Hepatocyte (in vitro differentiated cells): ENCODE measurements around the gene GMEB2.

Source experiments
- EZH2 ChIP-seq: fragments of 200-600 bp; sonication (generic); IDR thresholded peaks from 2 replicates; pipeline ENCODE4 v1.6.1; 2016; ENCODE audit warnings: antibody characterized with exemption, mild to moderate bottlenecking, borderline replicate concordance
- TF ChIP-seq, protein P1 (sequence below): fragments of 200-600 bp; sonication (generic); IDR thresholded peaks from 2 replicates; pipeline ENCODE4 v1.5.1; 2016; ENCODE audit warnings: antibody characterized with exemption, mild to moderate bottlenecking; ENCODE audit not compliant: poor library complexity

DNA sequence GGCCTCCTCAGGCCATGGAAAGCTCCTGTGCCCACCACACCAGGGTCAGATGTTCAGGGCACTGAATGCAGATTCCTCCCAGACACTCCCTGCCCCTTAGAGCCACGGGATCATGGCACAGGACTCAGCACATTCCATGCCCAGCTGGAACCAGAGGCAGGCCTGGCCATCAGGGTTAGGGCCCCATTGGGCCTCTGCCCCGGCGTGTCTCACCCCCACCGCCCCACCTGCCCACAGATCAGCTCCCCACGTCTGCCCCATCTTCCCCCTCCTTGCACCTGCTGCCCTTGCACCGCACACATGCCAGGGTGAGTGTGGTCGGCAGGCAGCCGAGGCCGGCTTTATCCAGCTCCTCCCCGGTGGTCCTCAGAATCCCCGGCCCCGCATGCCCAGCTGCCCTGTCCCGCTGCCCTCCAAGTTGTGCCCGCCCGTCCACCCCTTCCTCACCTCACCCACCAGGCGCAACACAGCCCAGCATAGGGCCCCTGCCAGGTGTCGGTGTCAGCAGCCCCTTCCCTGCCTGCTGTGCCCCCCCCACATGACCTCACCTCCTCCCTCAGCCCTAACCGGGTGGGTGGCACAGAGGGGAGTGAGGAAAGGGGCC lies 77.1 kb downstream of the GMEB2 start:
- TF ChIP-seq, protein P1, sequence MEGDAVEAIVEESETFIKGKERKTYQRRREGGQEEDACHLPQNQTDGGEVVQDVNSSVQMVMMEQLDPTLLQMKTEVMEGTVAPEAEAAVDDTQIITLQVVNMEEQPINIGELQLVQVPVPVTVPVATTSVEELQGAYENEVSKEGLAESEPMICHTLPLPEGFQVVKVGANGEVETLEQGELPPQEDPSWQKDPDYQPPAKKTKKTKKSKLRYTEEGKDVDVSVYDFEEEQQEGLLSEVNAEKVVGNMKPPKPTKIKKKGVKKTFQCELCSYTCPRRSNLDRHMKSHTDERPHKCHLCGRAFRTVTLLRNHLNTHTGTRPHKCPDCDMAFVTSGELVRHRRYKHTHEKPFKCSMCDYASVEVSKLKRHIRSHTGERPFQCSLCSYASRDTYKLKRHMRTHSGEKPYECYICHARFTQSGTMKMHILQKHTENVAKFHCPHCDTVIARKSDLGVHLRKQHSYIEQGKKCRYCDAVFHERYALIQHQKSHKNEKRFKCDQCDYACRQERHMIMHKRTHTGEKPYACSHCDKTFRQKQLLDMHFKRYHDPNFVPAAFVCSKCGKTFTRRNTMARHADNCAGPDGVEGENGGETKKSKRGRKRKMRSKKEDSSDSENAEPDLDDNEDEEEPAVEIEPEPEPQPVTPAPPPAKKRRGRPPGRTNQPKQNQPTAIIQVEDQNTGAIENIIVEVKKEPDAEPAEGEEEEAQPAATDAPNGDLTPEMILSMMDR, result no peak
- no peak for TF ChIP-seq EZH2
